Umbilical cord (tissue), 2 donors: ENCODE results near the gene ERICH6B. TPM values are rescaled to one million over a fixed set of nuclear protein-coding genes. Genes with fewer than 3 reads are reported as not detected.
A peak's percentile ranks its signal among the peaks of the same experiment; 100 is the strongest.

Experiments used
- DNase-seq: peaks from one replicate; pipeline ENCODE4 v3.0.0-alpha.2; 2015; ENCODE audit warnings: low spot score
- total RNA-seq: library from RNA; depleted of rRNA; stranded (reverse); fragments of >200 nt; gene quantifications from one replicate; pipeline ENCODE4 v1.2.3, GENCODE V29; 2014; ENCODE audit warnings: low replicate concordance; ENCODE audit not compliant: insufficient read depth

ERICH6B gene
- total RNA-seq, 1 donor from 2014 or later: not detected

DNA sequence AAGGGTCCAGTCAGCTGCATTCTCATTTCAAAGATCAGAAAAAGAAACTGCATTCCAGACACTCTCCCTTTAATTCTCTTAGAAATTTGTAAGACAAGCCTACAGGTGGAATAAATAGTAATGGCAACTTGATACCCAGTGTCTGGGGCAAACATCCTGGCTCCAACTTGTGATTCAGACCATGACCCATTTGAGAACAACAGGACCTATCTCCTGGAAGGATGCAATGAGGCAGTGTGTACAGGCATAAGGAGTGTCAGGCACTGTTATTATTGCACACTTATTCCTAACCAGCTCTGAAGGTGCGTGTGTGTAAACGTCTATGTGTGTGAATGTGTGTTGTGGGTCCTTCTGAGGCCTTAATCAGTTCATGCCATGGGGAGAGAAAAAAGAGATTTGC is 13.9 kb downstream of the ERICH6B start:
- DNase-seq: no peak

DNA sequence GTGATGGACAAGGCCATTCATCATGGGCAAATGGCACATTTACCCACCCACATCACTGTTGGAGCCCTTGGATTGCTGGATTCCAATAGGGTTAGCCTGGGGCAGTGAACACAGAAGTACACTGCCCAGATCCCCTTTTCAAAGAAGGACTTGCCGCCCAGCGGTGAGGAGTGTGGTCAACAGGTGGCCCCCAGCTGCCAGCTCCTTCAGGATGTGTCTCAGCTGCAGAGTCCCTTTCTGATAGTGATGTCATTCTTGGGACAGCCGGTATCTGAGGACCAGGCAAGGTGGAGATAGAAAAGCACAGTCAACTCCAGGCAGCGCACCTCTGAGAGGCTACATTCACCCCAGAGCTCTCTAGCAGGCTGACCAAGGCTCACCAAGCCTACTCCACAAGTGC is 16.9 kb downstream of the ERICH6B start:
- no peak for DNase-seq

DNA sequence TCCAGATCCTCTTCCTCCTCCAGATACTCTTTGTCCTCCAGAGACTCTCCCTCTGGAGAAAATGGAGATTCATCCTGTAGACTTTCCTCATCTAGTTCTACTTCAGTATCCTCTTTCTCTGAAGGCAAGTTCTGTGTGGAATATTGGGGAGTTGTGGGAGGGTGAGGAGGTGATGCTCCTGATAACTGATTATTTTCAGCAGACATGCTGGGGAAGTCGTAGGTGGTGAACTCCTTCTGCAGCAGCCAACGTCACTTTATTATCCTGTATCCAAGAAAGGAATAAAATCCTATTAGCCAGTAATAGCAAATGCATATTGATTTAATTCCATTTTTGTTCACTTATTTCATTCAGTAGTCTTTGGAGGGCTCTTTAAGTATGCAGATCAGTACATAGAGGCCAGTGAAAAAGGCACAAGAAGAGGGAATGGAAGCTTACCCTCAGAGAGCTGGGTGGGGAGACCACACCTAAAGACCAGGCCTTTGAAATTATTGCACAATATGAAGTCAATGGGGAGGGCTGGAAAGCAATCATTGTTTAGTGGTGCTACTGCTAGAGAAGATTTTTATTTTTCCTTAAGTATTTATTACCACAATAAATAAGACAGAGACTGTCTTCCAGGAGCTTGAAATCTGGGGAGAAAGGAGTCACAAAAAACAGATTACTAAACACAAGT is 18.6 kb downstream of the ERICH6B start:
- DNase-seq: no peak

DNA sequence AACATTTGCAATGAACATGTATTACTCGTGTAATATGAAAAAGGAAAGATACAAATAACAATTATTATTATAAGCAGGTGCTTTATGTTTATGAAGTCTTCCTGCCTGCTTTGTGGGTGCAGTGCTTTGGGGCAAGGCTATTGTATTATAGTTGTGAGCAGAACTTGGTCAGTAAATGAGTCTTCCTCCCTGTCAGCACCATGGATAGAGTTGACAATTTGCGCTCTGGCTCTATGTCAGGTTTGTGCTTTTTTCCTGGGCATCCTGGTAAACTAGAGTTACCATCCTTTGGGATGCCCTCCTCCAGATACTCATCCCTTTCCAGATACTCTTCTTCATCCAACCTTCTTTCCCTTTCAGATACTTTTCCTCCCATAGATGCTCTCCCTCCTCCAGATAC is 19.6 kb downstream of the ERICH6B start:
- peak; percentile 5 for DNase-seq

DNA sequence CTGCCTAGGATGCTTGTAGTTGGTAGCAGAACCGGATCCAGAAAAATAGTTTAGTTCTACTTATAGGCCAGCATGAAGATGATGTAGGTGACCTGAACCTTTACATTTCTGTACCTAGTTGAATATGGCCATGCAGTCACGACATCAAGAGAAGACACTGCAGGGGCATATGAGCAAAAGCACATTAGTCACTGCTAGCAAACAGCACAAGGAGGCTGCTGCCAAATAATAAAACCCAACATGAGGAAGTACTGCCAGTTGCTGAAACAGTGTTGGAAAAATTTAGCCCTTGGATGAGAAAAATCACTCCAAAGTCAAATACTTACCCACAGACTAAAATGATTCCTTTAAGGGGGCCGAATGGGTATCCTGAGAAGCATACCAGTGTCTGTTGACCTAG is 20.8 kb downstream of the ERICH6B start:
- DNase-seq: peak; percentile 9

- DNase-seq: no peak
These were observed 21.3 kb downstream of the ERICH6B start for GRCh38 chr13:45594227-45594626.

DNA sequence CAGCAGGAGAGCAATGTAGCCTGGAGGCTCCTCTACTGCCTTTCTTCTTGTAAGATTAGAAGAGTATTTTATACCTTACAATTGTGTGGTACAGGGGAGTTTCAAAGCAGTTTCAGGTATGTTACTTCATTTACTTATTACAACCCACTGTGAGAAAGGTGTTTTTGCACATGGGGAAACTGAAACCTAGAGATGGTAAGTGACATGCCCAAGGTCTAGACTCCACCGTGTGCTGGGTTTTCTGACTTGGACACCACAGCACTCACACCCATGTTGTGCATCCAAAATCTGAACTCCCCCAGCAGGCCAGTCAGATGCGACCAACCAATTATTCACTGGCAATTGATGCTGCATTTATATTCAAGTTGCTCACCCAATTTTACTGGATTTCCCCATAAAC is 22.8 kb downstream of the ERICH6B start:
- DNase-seq: no peak

DNA sequence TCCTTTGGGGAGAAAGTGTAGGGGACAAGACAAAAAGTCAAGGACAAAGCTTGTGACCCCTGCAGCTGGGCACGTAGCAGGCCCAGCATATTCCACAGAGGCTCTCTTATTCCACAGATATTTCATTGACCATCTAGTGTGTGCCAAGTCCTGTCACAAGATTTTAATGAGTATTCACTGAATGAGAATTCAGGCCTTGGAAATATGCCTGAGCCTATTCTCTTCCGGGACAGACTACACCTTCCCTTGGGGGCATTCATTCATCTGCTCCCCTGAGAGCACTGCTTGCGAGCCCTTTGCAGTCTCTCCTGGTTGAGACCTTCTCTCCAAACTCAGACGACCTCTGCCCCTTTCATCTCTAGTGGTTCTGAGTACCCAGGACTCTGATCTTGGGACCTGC is 25.5 kb downstream of the ERICH6B start:
- no peak for DNase-seq

GRCh38 chr13:45587897-45588296 is 27.6 kb downstream of the ERICH6B start:
- DNase-seq: no peak

- DNase-seq: no peak
These were observed 30.7 kb downstream of the ERICH6B start for GRCh38 chr13:45584816-45585215.

DNA sequence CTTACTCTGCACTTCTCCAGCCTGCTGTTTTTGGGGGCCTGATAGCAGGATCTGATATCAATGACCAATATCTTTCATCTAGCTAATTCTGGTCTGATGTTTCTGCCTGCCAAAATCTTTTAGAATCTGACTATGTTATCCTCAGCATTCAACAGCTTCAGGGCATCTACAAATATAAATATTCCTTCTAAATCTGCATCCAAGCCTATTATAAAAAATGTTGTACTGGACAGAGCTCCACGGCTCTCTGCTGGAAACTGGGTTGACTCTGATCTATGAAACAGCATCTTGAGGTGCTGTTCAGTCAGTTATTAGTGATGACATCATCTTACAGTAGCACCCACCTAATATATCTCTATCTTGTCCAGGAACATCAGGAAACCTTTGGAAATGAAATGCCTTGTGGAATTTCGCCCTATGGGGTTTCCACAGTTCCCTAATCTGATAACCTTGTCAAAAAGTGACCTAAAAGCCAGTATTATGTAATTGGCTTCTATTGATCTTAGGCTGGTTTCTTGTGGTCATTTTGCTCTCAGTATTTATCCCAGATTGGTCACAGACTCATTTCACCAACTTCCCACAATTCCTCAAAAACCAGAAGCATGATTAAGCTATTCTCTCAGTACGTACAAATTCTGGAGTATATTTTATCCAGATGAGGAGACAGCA is 33.0 kb downstream of the ERICH6B start:
- no peak for DNase-seq

GRCh38 chr13:45576466-45576865 is 39.1 kb downstream of the ERICH6B start:
- DNase-seq: no peak

DNA sequence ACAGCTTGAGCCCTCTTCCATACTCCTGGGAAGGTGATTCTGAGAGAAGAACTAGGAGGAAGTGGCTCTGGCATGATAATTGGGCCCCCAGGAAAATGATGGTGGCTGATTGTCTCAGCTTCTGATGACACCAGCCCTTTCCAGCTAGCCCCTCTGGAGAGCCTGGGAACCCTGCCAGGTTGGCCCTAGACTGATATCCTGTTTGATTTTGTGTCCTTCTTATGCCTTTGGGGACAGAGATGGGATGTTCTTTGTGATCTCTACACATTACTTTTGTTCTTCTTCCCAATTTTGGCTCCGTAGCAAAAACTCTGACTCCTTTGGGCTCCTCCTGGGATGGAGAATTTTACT is 39.7 kb downstream of the ERICH6B start:
- no peak for DNase-seq

DNA sequence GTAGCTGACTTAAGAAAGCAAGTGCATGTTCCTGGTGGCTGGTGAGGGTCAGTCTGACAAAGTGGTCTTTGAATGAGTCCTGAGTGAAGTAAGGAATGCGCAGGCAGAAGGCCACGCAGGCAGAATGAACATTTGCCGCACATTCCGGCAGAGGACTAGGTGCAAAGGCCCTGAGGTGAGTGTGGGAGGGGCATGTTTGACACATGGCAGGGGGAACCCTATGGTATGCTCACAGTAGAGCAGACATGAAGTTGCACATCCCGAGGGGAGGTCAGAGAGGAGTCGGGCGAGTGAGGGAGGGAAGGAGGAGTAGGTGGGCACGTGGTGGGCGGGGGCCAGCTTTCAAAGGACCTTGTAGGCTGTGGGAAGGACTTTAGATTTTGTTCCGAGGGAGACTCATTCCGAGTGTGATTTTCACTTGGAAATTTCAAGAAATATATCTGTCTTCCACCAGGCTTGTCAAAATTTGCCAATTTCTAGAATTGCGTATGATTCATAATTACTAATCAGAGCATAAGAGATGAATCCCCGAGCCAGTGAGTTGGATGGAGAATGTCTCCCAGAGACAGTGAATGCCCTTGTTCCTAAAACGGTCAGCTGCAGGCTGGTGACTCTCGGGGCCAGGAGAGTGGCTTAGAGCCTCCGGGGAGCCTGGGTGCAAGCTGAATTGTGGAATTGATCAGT is 40.3 kb downstream of the ERICH6B start:
- no peak for DNase-seq

- DNase-seq: no peak
These were observed 50.2 kb downstream of the ERICH6B start for GRCh38 chr13:45565331-45565730.

DNA sequence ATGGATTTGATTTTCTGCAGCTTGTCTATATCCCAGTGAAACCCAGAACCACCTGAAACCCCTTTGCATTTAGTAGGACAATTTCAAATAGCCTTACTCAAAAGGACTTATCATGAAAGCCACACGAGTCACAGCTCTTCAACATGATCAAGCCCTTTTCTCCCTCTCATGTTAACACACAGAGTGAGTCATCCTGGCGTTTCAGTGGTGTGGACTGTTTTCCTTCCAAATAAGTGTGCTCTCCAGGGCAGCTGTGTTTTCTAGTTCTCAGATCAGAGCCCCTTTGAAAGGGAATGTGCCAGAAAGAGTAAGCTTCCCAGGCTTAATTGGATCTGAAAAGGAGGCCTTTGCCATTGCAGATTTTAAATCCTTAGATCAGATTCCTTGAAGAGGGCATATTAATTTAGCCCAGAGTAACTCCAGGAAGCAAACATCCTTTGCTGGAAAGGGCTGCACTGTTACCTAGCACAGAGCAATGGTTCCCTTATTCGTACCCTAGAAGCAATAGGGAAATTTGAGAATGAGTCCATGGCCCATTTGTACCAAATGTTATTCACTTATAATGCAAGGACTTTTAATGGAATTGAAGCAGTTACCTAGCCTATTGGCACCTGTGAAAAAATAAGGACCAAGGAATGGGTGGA is 51.3 kb downstream of the ERICH6B start:
- DNase-seq: peak; percentile 93

GRCh38 chr13:45554604-45555109 is 60.9 kb downstream of the ERICH6B start:
- no peak for DNase-seq

DNA sequence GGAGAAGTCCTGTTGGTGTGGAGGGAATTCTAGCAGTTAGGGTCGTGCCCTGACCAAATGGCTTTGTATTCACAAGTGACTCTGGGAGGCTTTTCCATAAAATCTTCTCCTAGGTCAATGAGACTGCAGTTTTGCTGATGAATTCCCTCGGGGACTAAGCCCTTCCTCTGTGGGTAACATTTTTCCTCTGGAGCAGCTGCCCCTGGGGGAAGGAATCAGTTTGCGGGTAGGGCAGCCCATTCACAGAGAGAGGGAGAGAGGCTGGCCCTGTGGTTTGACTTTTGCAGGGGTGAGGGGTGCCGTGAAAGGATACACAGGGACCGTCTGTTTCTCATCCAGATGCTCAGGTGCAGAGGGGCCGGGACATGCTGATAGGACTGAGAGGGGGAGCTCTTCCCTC is 67.3 kb downstream of the ERICH6B start:
- no peak for DNase-seq

- DNase-seq: peak; percentile 5
These were observed 69.2 kb downstream of the ERICH6B start for GRCh38 chr13:45546410-45546765.

DNA sequence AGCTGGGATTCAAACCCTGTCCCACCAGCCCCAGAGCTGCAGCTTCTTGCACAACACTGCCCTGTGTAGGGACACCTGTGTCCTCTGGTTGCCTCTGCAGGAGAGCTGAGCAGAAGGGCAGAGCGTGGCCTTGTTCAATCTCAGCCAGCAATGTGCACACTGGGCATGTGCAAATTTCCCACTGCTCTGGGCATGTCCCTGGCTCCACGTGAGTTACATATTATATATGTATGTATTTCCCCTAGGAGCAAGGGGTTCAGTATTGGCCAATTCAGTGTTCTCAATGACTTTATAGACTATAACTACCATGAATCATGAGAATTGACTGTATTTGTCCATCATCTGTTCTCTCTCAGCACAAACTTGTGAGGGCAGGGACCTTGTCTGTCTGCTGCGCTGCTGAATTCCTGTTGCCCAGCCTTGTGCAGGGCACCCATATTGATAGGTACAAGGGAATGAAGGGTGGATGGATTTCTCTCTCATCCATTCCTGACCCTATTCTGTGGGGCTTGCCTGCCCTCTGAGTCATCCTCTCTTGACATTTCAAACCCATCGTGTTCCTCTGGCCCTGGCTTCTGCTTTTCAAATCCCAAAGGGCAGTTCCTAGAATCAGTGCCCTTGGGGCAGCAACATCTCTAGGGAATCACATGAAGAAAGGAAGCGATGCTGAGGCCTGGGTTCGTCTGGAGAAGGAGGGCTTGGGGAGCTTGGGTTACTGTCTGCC is 69.7 kb downstream of the ERICH6B start:
- no peak for DNase-seq

DNA sequence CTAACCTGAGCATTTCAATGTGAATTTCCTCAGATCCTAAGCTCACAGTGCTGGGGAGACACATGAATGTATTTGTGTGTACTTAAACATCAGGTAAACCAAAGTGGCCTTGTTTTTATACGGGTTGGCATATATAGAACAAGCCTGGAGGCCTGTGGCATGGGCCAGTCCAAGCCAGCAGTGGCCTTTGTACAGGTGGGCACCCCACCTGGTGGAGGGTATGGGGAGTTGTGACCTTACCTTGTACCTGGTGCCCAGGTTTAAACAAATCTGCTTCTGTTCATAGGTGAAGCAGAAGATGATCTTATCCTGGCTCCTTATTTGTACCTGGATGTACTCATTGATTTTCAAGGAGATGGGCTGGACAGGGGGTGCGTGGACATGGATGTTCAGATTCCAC is 71.0 kb downstream of the ERICH6B start:
- DNase-seq: no peak

DNA sequence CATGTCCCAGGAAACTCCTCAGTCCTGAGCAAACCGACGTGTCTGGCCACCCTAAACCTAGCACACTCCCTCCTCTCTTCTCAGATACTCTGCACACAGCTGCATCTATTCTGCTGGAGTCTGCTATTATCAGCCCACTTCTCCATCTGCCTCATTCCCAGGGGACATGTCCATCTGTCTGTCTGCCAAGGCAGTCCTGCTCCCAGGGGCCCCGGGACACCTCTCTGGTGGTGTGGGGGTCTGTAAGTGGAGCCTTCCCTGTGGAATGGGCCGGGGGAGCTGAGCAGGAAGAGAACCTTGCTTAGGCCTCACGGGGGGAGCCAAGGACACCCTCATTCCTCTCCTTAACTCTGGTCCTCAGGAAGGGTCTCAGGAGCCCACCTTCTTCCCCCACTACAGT is 72.7 kb downstream of the ERICH6B start:
- DNase-seq: no peak
